ENCODE measurements around the gene DDOST.
"Not testable (repeated sequence)": the region's sequence is repeated elsewhere in the genome, so short reads cannot be mapped to it uniquely, and the experiment has no call there.

DDOST gene

GRCh38 chr1:20678599-20678998 lies 17.4 kb upstream of the DDOST start:
- intact Hi-C loops (cut with DNase I; ENCODE audit: low total_unique reads) = no loop called here
- TF ChIP-seq CTCF (IDR thresholded peaks at IDR 0.05) = no peak
- Histone ChIP-seq H3K4me1 (no peaks in the 10 kb centered on the region), H3K36me3 (no peaks in the 10 kb centered on the region), H3K4me3 (no peak overlapping the region), H3K27ac (no peak overlapping the region), H3K27me3 (no peaks in the 10 kb centered on the region), H3K9me3 (no peaks in the 10 kb centered on the region)
- DNase-seq = no peak

- H3K4me1 ChIP-seq; H3K9me3 ChIP-seq; H3K4me3 ChIP-seq; intact Hi-C loops (cut with DNase I; ENCODE audit: low total_unique reads); H3K36me3 ChIP-seq; H3K27ac ChIP-seq; H3K27me3 ChIP-seq; DNase-seq: not testable (repeated sequence)
These were observed 12.5 kb upstream of the DDOST start for GRCh38 chr1:20673626-20674025.

GRCh38 chr1:20672265-20672632 lies 11.1 kb upstream of the DDOST start:
- no peaks in the 10 kb centered on the region for H3K9me3 ChIP-seq
- no peak for DNase-seq
- intact Hi-C loops (cut with DNase I; ENCODE audit: low total_unique reads) = no loop called here
- H3K4me1 ChIP-seq = no peaks in the 10 kb centered on the region
- no peak overlapping the region for H3K27ac ChIP-seq
- no peaks in the 10 kb centered on the region for H3K36me3 ChIP-seq
- no peaks in the 10 kb centered on the region for H3K27me3 ChIP-seq
- no peak for TF ChIP-seq CTCF (IDR thresholded peaks at IDR 0.05)
- no peak overlapping the region for H3K4me3 ChIP-seq

- H3K4me1 ChIP-seq = no peaks in the 10 kb centered on the region
- no peaks in the 10 kb centered on the region for H3K36me3 ChIP-seq
- no peak for TF ChIP-seq CTCF (IDR thresholded peaks at IDR 0.05)
- intact Hi-C loops (cut with DNase I; ENCODE audit: low total_unique reads) = no loop called here
- no peak overlapping the region for H3K4me3 ChIP-seq
- H3K27me3 ChIP-seq = no peaks in the 10 kb centered on the region
- no peak overlapping the region for H3K27ac ChIP-seq
- DNase-seq = no peak
- no peaks in the 10 kb centered on the region for H3K9me3 ChIP-seq
These were observed 9.8 kb upstream of the DDOST start for GRCh38 chr1:20670936-20671335.

GRCh38 chr1:20668581-20668980 lies 7.4 kb upstream of the DDOST start:
- no peaks in the 10 kb centered on the region for H3K9me3 ChIP-seq
- no peaks in the 10 kb centered on the region for H3K36me3 ChIP-seq
- H3K4me1 ChIP-seq = no peaks in the 10 kb centered on the region
- no peak for DNase-seq
- no peak for TF ChIP-seq CTCF (IDR thresholded peaks at IDR 0.05)
- H3K27me3 ChIP-seq = no peaks in the 10 kb centered on the region
- no peak overlapping the region for H3K4me3 ChIP-seq
- H3K27ac ChIP-seq = no peak overlapping the region
- intact Hi-C loops (cut with DNase I; ENCODE audit: low total_unique reads) = no loop called here

- no peak for TF ChIP-seq CTCF (IDR thresholded peaks at IDR 0.05)
- intact Hi-C loops (cut with DNase I; ENCODE audit: low total_unique reads) = no loop called here
- no peak for DNase-seq
These were observed 5.6 kb upstream of the DDOST start for GRCh38 chr1:20666804-20667203.

More at GRCh38 chr1:20666804-20667203, 5.6 kb upstream of the DDOST start:
- Histone ChIP-seq H3K4me1 (peaks cover 0 to 9% (median 3%) of the 10 kb centered on the region in 4 donors), H3K27me3 (no peaks in the 10 kb centered on the region), H3K36me3 (no peaks in the 10 kb centered on the region), H3K9me3 (no peaks in the 10 kb centered on the region), H3K27ac (no peak overlapping the region), H3K4me3 (no peak overlapping the region)
